Tibial nerve (tissue), 3 donors: Measurements from ENCODE around the gene FAM171A1.

Experiments used
- POLR2A ChIP-seq, 2 donors: fragments of 450-650 bp; IDR thresholded peaks; one replicate each; pipeline ENCODE4 v1.6.1; 2017; ENCODE audit warnings: antibody characterized with exemption in 2 of 2, mild to moderate bottlenecking in 2 of 2, moderate library complexity in 2 of 2
- TF ChIP-seq, protein P1 (sequence below), 5 experiments: fragments of 200-600 bp in 3 of 5; fragments of 450-650 bp in 2 of 5; sonication (generic) in 3 of 5; IDR thresholded peaks; one replicate each; pipeline ENCODE4 v1.5.1; 2016 to 2019; ENCODE audit warnings: antibody characterized with exemption in 5 of 5, mild to moderate bottlenecking in 3 of 5, moderate library complexity in 2 of 5

DNA sequence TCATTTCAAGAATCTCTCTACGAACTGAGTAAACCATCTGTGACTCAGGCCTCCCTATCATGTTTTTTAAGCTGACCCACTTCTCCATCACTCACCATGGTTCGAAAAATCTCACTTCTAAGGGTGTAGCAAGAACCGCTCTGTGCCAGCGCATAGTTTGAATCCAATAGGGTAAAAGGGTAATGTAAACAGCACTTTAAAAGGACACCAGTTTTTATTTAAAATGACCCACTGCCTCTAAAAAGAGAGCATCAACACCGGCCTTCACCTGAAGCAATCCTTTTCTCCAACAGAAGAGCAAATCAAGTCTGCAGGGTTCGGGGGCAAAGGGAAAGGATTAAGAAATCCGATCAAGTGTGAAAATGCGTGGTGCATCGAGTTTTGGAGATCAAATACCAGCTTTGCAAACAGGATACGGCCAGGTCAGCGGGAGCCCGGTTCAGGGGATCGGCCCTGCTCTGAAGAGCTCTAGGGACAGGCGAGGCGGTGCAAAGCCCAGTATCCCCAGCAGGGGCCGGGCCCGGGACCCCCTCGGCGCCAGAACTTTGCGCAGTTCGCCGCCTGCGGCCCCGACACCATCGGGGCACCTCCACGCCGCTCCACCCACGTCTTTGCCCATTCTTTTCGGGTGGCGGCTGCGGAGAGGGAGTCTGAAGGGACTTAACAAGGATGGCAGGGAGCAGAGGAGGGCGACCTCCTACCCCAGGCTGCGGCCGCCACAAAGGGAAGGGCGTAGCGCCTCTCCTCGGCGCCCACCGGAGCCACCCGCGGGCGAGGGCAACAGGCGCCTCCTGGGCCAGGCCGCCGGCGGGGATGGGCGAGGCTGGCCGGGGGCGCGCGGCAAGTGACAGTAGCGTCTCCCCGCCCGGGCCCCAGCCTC, 203.4 kb downstream of the FAM171A1 start:
- TF ChIP-seq, protein P1, sequence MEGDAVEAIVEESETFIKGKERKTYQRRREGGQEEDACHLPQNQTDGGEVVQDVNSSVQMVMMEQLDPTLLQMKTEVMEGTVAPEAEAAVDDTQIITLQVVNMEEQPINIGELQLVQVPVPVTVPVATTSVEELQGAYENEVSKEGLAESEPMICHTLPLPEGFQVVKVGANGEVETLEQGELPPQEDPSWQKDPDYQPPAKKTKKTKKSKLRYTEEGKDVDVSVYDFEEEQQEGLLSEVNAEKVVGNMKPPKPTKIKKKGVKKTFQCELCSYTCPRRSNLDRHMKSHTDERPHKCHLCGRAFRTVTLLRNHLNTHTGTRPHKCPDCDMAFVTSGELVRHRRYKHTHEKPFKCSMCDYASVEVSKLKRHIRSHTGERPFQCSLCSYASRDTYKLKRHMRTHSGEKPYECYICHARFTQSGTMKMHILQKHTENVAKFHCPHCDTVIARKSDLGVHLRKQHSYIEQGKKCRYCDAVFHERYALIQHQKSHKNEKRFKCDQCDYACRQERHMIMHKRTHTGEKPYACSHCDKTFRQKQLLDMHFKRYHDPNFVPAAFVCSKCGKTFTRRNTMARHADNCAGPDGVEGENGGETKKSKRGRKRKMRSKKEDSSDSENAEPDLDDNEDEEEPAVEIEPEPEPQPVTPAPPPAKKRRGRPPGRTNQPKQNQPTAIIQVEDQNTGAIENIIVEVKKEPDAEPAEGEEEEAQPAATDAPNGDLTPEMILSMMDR (IDR thresholded peaks at IDR 0.05) = peak; percentile 32 to 54 (median 39)
- no peak for TF ChIP-seq POLR2A (IDR thresholded peaks at IDR 0.05)
